ENCODE measurements around the gene ACOT6. TPM values are rescaled to one million over a fixed set of nuclear protein-coding genes. Genes with fewer than 3 reads are reported as not detected.
"Not testable (repeated sequence)": the region's sequence is repeated elsewhere in the genome, so short reads cannot be mapped to it uniquely, and the experiment has no call there.

Gene ACOT6
- total RNA-seq, 6 donors from 2014 or later = not detected

- H3K36me3 ChIP-seq = no peaks in the 10 kb centered on the region
- H3K4me3 ChIP-seq = peak overlapping the region; percentile 65 to 92 (median 82)
- H3K27ac ChIP-seq = peak overlapping the region; percentile 62 to 90 (median 81)
- H3K27me3 ChIP-seq = no peaks in the 10 kb centered on the region
- ATAC-seq (ENCODE audit: low FRiP score in 2 of 2) (no peak), DNase-seq (no peak)
- H3K4me1 ChIP-seq = peaks cover 11 to 18% (median 13%) of the 10 kb centered on the region in 4 donors
- no peak for TF ChIP-seq EP300 (IDR thresholded peaks at IDR 0.05)
- TF ChIP-seq CTCF (IDR thresholded peaks at IDR 0.05) = no peak
- no peak for TF ChIP-seq POLR2A (IDR thresholded peaks at IDR 0.05)
- TF ChIP-seq POLR2AphosphoS5 (IDR thresholded peaks at IDR 0.05) = no peak
- no peaks in the 10 kb centered on the region for H3K9me3 ChIP-seq
- WGBS, 2 donors = 11% methylated on average over 7 of the region's 7 CpGs
Measured at GRCh38 chr14:73645248-73645610, 32.9 kb downstream of the ACOT6 start.

- Histone ChIP-seq H3K9me3 (no peaks in the 10 kb centered on the region), H3K4me1 (peaks cover 0 to under 1% (median 0%) of the 10 kb centered on the region in 4 donors), H3K4me3 (no peak overlapping the region), H3K27me3 (no peaks in the 10 kb centered on the region), H3K36me3 (peaks cover 0 to 8% (median 2%) of the 10 kb centered on the region in 4 donors), H3K27ac (no peak overlapping the region)
- ATAC-seq (ENCODE audit: low FRiP score in 2 of 2) = no peak
- no peak for DNase-seq
- TF ChIP-seq POLR2AphosphoS5 (IDR thresholded peaks at IDR 0.05) (no peak), POLR2A (IDR thresholded peaks at IDR 0.05) (no peak), EP300 (IDR thresholded peaks at IDR 0.05) (no peak), CTCF (IDR thresholded peaks at IDR 0.05) (no peak)
Measured at GRCh38 chr14:73651005-73651404, 38.7 kb downstream of the ACOT6 start.

- H3K27ac ChIP-seq = no peak overlapping the region
- no peak overlapping the region for H3K4me3 ChIP-seq
- no peaks in the 10 kb centered on the region for H3K4me1 ChIP-seq
- H3K9me3 ChIP-seq = no peaks in the 10 kb centered on the region
- H3K36me3 ChIP-seq = peaks cover 0 to 19% (median 6%) of the 10 kb centered on the region in 4 donors
- DNase-seq (no peak), ATAC-seq (ENCODE audit: low FRiP score in 2 of 2) (no peak)
- WGBS, 2 donors = 93 to 94% methylated on average over 1 of the region's 1 CpG
- no peaks in the 10 kb centered on the region for H3K27me3 ChIP-seq
- TF ChIP-seq POLR2A (IDR thresholded peaks at IDR 0.05) (no peak), EP300 (IDR thresholded peaks at IDR 0.05) (no peak), CTCF (IDR thresholded peaks at IDR 0.05) (no peak), POLR2AphosphoS5 (IDR thresholded peaks at IDR 0.05) (no peak)
Measured at GRCh38 chr14:73655851-73656250, 43.5 kb downstream of the ACOT6 start.

- not testable (repeated sequence) for H3K9me3 ChIP-seq; ATAC-seq (ENCODE audit: low FRiP score in 2 of 2); H3K27me3 ChIP-seq; H3K4me3 ChIP-seq; H3K27ac ChIP-seq; H3K4me1 ChIP-seq; DNase-seq
- H3K36me3 ChIP-seq = peaks cover 0 to 23% (median 4%) of the 10 kb centered on the region in 4 donors
- 98 to 99% methylated on average over 11 of the region's 11 CpGs for WGBS, 2 donors
Measured at GRCh38 chr14:73659202-73659601, 46.9 kb downstream of the ACOT6 start.

- no peaks in the 10 kb centered on the region for H3K27me3 ChIP-seq
- peaks cover 0 to 26% (median 4%) of the 10 kb centered on the region in 4 donors for H3K36me3 ChIP-seq
- DNase-seq = no peak
- no peak overlapping the region for H3K27ac ChIP-seq
- H3K4me1 ChIP-seq = no peaks in the 10 kb centered on the region
- H3K4me3 ChIP-seq = no peak overlapping the region
- ATAC-seq (ENCODE audit: low FRiP score in 2 of 2) = no peak
- WGBS, 2 donors = 89 to 98% methylated on average over 2 of the region's 2 CpGs
- TF ChIP-seq CTCF (IDR thresholded peaks at IDR 0.05) = no peak
- no peak for TF ChIP-seq POLR2AphosphoS5 (IDR thresholded peaks at IDR 0.05)
- no peak for TF ChIP-seq POLR2A (IDR thresholded peaks at IDR 0.05)
- TF ChIP-seq EP300 (IDR thresholded peaks at IDR 0.05) = no peak
- H3K9me3 ChIP-seq = no peaks in the 10 kb centered on the region
Measured at GRCh38 chr14:73660511-73660910, 48.2 kb downstream of the ACOT6 start.

Data from upper lobe of left lung (tissue), 6 donors.